ENCODE data around the gene ZNF106.

DNA sequence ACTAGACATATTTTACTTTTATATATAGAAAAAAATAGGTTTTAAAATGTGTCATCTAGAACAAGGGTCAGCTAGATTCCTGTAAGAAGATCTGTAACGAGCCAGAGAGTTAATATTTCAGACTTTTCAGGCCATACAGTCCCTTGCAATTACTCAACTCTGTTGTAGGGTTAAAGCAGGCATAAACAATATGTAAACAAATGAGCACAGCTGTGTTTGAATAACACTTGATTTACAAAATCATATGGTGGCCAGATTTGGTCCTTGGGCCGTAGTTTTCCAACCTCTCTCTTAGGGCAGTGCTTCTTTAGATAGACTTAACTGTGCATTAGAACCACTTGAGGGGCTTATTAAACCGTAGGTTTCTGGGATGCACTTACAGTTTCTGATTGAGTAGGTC, 38.0 kb upstream of the ZNF106 start:
- TF ChIP-seq POLR2A (IDR thresholded peaks at IDR 0.05) = no peak
- TF ChIP-seq, protein P1, sequence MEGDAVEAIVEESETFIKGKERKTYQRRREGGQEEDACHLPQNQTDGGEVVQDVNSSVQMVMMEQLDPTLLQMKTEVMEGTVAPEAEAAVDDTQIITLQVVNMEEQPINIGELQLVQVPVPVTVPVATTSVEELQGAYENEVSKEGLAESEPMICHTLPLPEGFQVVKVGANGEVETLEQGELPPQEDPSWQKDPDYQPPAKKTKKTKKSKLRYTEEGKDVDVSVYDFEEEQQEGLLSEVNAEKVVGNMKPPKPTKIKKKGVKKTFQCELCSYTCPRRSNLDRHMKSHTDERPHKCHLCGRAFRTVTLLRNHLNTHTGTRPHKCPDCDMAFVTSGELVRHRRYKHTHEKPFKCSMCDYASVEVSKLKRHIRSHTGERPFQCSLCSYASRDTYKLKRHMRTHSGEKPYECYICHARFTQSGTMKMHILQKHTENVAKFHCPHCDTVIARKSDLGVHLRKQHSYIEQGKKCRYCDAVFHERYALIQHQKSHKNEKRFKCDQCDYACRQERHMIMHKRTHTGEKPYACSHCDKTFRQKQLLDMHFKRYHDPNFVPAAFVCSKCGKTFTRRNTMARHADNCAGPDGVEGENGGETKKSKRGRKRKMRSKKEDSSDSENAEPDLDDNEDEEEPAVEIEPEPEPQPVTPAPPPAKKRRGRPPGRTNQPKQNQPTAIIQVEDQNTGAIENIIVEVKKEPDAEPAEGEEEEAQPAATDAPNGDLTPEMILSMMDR (IDR thresholded peaks at IDR 0.05) = no peak
- TF ChIP-seq POLR2AphosphoS5 (IDR thresholded peaks at IDR 0.05) = no peak
- no peak for TF ChIP-seq EP300 (IDR thresholded peaks at IDR 0.05)

All from upper lobe of left lung (tissue), 4 donors.